ENCODE data around the gene LEMD2. TPM values are rescaled to one million over a fixed set of nuclear protein-coding genes. Genes with fewer than 3 reads are reported as not detected.

Gene LEMD2
- total and polyA plus RNA-seq, 9 of the 15 experiments (the other 6 are each of a cell fraction or from before 2014, with no cell fraction given) = 0.32 to 46.3 (median 30.8) TPM

- no peak overlapping the region for H3K27ac ChIP-seq (ENCODE audit: extremely low read depth, low read depth, low read length)
- WGBS (ENCODE audit: insufficient coverage, low coverage, missing lambda C conversion rate) = 36% methylated on average over 15 of the region's 15 CpGs
- no peak overlapping the region for H3K4me2 ChIP-seq (ENCODE audit: insufficient read depth, low read length)
- H4K20me1 ChIP-seq (replicated peaks; ENCODE audit: control insufficient read depth, insufficient read depth, low read length) = peaks cover 7% of the 10 kb centered on the region; the same call in 1 of the 2 replicates
- ATAC-seq = peak; percentile 34; the same call in 1 of the 3 replicates
- in situ Hi-C loops (cut with MboI) = no loop called here
- CTCF ChIA-PET (ENCODE audit: low intra/inter-chr PET ratio) = no interaction called here
- intact Hi-C loops (cut with micrococcal nuclease) = no loop called here
- H3K9me3 ChIP-seq (replicated peaks; ENCODE audit: control insufficient read depth, insufficient read depth, low read depth, low read length) = no peaks in the 10 kb centered on the region
- no peaks in the 10 kb centered on the region for H3K36me3 ChIP-seq (ENCODE audit: control insufficient read depth, insufficient read depth, low read length)
- TF ChIP-seq DACH1 (IDR thresholded peaks at IDR 0.05; ENCODE audit: partially characterized antibody) (no peak), ZNF668 (CRISPR knock-in tag; IDR thresholded peaks at IDR 0.05) (no peak), ETV1 (tag; conservative IDR thresholded peaks at IDR 0.05; ENCODE audit: low read depth) (peak; percentile 14; the same call in 1 of the 2 replicates), GABPA (tag; conservative IDR thresholded peaks at IDR 0.05; ENCODE audit: low read depth) (peak; percentile 37; the same call in 1 of the 2 replicates), ERF (CRISPR knock-in tag; IDR thresholded peaks at IDR 0.05) (0 out of 2 replicates have a peak, but pooled peaks have one; percentile 50), ELF1 (tag; IDR thresholded peaks at IDR 0.05) (peak; percentile 69), HMBOX1 (IDR thresholded peaks at IDR 0.05) (no peak), SPI1 (IDR thresholded peaks at IDR 0.05; ENCODE audit: borderline replicate concordance, low read depth, low read length) (peak; percentile 68), HDGF (IDR thresholded peaks at IDR 0.05) (no peak), ZBTB11 (CRISPR knock-in tag; IDR thresholded peaks at IDR 0.05) (0 out of 6 replicates have a peak, but pooled peaks of 1 of the 3 experiments have one; percentile 26), CGGBP1 (CRISPR knock-in tag; IDR thresholded peaks at IDR 0.05) (no peak)
- BruUV-seq (replicated peaks) = no TSS peak
- H3K27me3 ChIP-seq (ENCODE audit: control insufficient read depth in 2 of 2, insufficient read depth in 2 of 2, low read length in 2 of 2) = peaks cover 23 to 74% of the 10 kb centered on the region in 2 experiments
- peak overlapping the region; percentile 46; the same call in 1 of the 2 replicates for H2AFZ ChIP-seq (ENCODE audit: low read depth, low read length)
- H3K9ac ChIP-seq (ENCODE audit: insufficient read depth in 1 of 2, low read depth in 2 of 2, low read length in 2 of 2) = peak overlapping the region in 1 of 2 experiments; percentile 67; a peak in 1 of 4 replicates
- H3K79me2 ChIP-seq (ENCODE audit: control insufficient read depth, insufficient read depth, low read length) = no peaks in the 10 kb centered on the region
- no peak for FAIRE-seq
- POLR2A ChIA-PET = interaction anchor here (0.6 to 3.3 kb wide), 3 partner anchors 13 to 82 kb away, joined by 3 to 10 read pairs (median 7); no protein-coding TSS in a partner anchor
- H3K4me3 ChIP-seq = no peak overlapping the region
- peaks cover 0 to 9% of the 10 kb centered on the region in 2 experiments; a peak in 2 of 5 replicates for H3K4me1 ChIP-seq (replicated peaks in 1 of 2; ENCODE audit: control insufficient read depth in 2 of 2, insufficient read depth in 2 of 2, low read length in 2 of 2)
- H3K9me1 ChIP-seq (ENCODE audit: control insufficient read depth, insufficient read depth, low read length) = no peaks in the 10 kb centered on the region
- peak in 3 of 4 experiments; percentile 21 to 35 (median 34) for DNase-seq (ENCODE audit: extremely low read depth in 1 of 4, low spot score in 3 of 4)
These were observed 35.7 kb upstream of the LEMD2 start for GRCh38 chr6:33824461-33825154.

Measured in K562 (cell line).